HG02798 (cell line): ENCODE results near the gene RPS27L.
"Not testable (repeated sequence)": the region's sequence is repeated elsewhere in the genome, so short reads cannot be mapped to it uniquely, and the experiment has no call there.

Experiments used
- ATAC-seq: cut with Tn5 transposase; IDR thresholded peaks from one replicate; pipeline ENCODE4 v1.9.1; 2021; ENCODE audit warnings: mild to moderate bottlenecking; ENCODE audit not compliant: unreplicated experiment, poor library complexity

RPS27L gene

DNA sequence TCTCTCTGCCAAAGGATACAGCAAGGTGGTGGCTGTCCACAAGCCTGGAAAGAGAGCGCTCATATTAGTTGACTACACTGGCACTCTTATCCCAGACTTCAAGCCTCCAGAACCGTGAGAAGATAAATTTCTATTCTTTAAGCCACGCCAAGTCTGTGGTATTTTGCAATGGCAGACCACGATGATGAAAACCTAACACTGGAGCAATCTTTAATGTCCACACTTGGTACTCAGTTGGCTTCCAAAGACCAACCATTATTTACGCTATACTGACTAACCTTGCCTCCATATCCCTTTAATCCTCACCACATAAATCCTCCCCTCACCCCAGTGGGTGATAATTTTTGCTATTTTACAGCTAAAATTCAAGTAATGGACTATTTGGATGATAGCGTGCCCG is 52.5 kb downstream of the RPS27L start:
- no peak for ATAC-seq

DNA sequence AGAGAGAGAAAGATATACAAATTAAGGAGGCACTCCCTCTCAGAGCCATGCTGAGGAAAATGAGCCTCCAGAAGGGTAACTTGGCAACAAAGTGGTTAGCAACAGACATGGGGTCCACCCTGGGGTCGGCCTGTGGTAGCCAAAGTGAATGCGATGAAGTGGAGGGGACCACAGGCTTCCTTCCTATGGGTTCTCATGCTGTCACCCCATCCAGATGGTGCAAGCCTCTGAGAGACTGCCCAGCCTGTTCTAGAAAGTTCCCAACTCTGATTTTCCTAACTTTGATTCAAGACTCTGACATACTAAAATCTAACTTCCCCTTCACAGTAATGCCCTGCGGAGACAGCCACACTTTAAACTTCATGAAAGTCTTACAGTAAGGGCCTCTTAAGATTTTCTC is 53.9 kb downstream of the RPS27L start:
- no peak for ATAC-seq

DNA sequence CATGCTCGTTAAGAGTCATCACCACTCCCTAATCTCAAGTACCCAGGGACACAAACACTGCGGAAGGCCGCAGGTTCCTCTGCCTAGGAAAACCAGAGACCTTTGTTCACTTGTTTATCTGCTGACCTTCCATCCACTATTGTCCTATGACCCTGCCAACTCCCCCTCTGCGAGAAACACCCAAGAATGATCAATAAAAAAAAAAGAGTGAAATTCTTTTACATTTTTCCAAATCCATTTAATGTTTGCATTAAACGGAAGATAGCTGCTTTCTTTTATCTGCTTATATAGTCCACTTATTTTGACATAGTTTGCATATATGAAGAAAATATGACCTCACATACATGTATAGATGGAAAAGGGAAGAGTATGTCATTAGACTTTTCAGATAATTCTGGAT is 57.7 kb downstream of the RPS27L start:
- ATAC-seq: not testable (repeated sequence)

DNA sequence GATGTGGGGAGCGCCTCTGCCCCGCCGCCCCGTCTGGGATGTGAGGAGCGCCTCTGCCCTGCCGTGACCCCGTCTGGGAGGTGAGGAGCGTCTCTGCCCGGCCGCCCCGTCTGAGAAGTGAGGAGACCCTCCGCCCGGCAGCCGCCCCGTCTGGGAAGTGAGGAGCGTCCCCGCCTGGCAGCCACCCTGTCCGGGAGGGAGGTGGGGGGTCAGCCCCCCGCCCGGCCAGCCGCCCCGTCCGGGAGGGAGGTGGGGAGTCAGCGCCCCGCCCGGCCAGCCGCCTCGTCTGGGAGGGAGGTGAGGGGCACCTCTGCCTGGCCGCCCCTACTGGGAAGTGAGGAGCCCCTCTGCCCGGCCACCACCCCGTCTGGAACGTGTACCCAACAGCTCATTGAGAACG is 58.4 kb downstream of the RPS27L start:
- not testable (repeated sequence) for ATAC-seq
